ENCODE data around the gene STYXL2. TPM values are rescaled to one million over a fixed set of nuclear protein-coding genes. Genes with fewer than 3 reads are reported as not detected.

Gene STYXL2
- total RNA-seq, 1 experiment from 2014 or later = not detected

DNA sequence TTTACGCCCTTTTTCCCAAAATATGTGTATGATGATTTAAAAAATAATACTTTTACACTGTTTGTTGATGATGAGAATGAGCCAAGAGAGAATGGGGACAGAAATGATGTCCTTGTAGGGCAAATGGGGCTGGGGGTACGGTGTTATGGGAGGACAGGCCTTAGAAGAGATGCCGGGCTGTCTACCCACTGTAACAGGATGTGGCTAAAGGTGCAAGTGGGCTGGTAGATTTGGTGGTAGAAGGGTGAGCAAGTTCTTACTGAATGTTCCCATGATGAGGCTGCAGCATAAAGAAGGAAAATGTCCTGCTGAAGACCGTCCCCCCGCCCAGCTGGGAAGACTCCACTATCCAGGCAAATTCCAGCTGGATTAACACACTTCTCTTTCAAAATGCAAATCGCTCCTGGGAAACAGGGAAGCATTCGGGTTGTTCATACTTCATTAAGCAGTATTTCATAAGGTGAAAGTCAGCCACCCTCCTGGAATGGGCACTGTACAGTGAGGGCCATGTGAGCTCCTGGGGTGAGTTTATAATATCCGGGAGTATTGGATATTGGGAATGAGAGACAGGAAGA, 17.7 kb upstream of the STYXL2 start:
- in situ Hi-C loops (cut with HindIII; ENCODE audit: low pct_unique_long_range_greater_than_20kb, low sequenced_read_pairs) = no loop called here
- peak; percentile 81 for DNase-seq (ENCODE audit: low read depth)

DNA sequence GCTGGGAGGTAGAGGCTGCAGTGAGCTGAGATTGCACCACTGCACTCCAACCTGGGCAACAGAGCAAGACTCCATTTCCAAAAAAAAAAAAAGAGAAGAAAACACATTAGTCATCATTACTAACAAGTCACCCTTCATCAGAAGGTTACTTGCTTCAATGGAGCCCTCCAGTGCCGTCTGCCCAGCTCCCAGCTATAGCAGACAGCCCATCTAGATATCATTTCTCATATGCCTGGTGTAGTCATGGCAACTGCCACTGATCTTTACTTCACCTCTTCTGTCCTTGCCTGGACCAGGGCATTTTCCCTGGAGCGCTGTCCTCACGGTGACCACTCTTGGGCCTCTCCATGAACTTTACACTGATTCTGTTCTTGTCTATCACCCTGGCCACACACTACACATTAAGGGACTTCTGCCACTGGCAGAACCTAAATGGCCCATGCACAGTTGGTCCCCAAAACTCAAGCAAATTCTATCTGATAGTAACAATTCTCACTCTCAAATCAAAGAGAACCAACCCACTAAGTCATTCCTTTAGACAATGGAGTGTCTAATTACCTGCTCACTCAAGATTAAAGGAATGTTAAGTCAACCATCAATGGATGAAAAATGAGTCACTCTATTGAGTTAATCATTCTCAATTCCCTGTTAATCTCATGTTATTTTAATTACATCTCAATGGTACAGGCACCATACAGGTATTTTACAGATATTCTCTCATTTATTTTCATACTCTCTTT, 16.6 kb upstream of the STYXL2 start:
- peak; percentile 94 for DNase-seq (ENCODE audit: low read depth)
- in situ Hi-C loops (cut with HindIII; ENCODE audit: low pct_unique_long_range_greater_than_20kb, low sequenced_read_pairs) = no loop called here

DNA sequence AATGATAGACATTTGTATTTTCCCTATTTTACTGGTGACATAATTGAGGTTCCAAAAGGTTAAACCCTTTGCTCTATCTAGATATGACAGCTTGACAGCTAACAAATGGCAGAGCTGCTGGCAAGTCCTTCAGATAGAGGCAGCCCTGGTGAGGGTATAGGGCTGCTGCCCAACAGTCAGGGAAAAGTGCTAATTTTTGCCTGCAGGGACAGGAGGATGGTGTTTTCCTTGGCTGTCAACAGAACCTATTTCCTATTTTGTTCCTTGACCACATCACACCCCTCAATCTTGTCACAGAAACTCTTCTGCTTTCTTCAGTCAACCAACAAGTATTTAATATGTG, 16.0 kb upstream of the STYXL2 start:
- in situ Hi-C loops (cut with HindIII; ENCODE audit: low pct_unique_long_range_greater_than_20kb, low sequenced_read_pairs) = no loop called here
- no peak for DNase-seq (ENCODE audit: low read depth)

DNA sequence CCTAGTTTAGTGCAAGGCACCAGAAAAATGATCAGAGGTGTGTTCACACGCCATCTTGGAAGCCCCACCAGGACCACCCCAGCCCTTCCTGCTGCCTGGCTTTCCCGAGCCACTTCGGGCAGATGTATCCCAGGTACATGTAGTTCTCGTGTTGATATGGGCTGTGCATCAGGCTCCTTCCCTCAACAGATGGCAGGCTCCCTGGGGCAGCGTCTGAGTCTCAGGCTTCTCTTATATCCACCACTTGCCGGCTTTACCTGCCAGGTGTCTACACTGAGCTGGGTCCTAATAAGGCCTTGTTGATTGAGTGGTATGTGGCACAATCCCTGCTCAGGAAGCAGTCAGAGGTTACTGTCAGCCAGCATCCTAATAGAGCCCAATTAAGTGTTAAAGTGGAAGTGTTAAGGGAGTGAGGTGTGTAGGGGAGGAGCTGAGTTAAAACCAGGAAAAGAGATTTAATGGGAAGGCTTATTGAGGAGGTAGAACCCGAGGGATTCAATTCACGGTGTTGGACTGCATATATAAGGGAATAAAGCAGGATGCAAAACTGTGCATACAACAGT, 12.2 kb upstream of the STYXL2 start:
- DNase-seq (ENCODE audit: low read depth) = no peak
- in situ Hi-C loops (cut with HindIII; ENCODE audit: low pct_unique_long_range_greater_than_20kb, low sequenced_read_pairs) = no loop called here

DNA sequence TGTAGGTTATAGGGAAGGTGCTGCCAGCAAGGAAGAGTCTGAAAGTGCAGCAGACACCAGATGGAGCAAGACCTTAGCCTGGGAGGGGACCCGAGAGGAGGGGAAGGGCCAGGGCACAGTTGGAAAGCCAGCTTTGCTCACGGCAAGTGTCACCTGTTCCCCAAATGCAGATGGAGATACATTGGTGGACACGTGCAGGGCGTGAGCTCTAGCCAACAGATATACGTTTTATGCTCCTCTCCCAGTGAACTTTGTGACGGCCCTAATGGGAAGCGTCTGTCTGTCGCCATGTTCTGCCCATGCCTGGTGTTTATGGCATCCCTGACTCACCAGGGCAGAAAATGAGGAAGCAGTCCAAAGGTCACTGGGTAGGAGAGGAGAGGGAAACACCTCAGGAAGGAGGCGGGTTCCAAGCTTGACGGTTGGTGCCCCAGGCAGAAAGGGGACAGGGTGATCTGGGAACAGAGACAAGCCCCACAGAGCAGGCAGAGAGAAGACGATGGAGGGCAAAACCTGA, 11.3 kb upstream of the STYXL2 start:
- in situ Hi-C loops (cut with HindIII; ENCODE audit: low pct_unique_long_range_greater_than_20kb, low sequenced_read_pairs) = no loop called here
- DNase-seq (ENCODE audit: low read depth) = peak; percentile 85

DNA sequence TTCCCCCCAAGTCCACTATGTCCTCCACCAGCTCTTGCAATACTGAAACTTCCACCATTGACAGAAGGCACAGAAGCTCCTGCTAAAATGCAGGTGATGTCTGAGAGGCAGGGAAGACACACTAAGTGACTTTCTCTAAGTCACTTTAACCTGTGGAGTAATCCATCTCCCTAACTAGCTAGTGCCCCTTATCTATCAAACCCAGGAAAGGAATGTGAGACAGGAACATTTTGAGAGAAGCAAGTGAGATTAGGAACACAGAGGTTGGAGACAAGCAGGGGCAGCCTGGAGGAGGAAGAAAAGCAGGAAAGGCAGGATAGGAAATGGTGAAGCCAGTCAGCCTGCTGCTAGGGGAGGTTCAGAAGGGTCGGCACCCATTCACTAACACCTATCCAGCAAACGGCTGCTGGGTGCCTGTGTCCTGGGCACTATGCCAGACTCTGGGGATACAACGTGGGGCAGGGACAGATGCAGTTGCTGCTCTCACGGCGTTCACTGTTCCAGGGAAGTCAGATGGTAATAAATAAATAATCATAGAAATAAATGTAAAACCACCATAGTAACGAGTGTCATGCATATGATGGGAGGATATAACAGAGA, 10.7 kb upstream of the STYXL2 start:
- DNase-seq (ENCODE audit: low read depth) = no peak
- in situ Hi-C loops (cut with HindIII; ENCODE audit: low pct_unique_long_range_greater_than_20kb, low sequenced_read_pairs) = no loop called here

DNA sequence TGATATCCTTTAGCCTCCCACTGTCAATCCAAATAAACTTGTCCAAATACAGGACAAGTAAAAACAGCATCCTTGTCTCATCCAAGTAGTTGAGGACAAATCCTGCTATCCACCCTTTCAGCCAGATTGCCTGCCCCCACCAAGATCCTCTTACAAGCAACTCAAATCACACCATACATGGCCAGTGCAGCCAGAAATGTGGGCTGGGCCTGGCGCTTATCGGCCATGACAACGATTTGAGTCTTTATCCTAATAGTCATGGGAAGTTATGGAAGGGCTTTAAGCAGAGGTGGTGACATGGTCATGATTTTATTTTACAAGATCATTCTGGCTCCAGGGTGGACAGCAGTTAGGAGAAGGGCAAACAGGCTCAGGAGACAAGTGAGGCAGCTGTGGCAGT, 10.0 kb upstream of the STYXL2 start:
- in situ Hi-C loops (cut with HindIII; ENCODE audit: low pct_unique_long_range_greater_than_20kb, low sequenced_read_pairs) = no loop called here
- DNase-seq (ENCODE audit: low read depth) = no peak

DNA sequence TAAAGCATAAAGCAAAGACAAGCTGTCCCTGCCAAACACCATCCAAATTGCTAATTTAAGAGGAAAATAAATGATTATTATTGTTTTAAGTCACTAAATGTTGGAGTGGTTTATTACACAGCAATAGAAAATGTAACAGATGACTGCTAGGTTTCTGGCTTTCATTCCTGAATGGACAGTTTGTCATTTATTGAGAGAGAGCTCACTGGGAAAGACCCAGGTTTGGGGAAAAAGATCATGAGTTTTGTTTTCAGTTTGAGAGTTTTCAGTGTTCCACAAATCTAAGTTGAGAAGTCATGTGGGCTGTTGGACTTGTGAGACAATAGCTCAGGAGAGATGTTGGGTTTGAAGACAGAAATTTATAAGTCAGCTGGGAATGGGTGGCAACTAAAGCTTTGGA, 9.1 kb upstream of the STYXL2 start:
- no peak for DNase-seq (ENCODE audit: low read depth)
- in situ Hi-C loops (cut with HindIII; ENCODE audit: low pct_unique_long_range_greater_than_20kb, low sequenced_read_pairs) = no loop called here

DNA sequence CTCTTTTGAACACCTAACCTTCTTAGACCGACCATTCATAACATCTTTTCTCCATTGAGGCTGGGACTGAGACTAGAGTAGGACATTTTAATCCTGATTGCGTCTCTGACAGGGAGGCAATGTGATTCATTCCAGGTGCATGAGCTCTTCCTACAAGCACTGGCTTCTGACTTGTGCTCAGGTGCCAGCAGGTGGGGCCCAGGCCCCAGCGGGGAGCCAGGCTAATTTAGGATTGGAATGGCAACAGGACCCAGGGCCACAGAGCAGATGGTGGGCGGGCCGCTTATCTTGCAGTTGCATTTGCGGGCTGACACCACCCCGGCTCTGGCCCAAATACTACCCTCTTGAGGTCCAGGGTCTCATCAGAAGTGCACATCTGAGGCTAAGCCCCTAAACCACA, 7.8 kb upstream of the STYXL2 start:
- no peak for DNase-seq (ENCODE audit: low read depth)
- in situ Hi-C loops (cut with HindIII; ENCODE audit: low pct_unique_long_range_greater_than_20kb, low sequenced_read_pairs) = no loop called here

DNA sequence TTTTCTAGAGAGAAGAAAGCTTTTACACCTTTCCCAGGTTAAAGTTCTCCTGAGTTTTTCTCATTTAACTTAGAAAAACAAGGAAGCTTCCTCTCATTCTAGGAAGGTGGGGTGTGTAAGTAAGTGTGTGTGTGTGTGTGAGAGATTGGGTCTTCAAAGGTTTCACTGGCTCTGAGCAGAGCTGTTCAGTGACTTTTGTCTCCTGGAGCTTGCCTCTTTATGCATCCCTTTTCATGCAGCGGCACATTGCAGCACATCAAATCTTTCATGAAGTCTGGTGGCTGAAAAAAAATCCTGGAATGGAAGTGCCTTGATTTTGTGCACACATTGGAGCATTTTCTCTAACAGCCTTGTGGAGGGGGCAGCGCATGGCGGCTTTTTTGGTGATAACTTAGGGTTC, 7.1 kb upstream of the STYXL2 start:
- no peak for DNase-seq (ENCODE audit: low read depth)
- in situ Hi-C loops (cut with HindIII; ENCODE audit: low pct_unique_long_range_greater_than_20kb, low sequenced_read_pairs) = no loop called here

DNA sequence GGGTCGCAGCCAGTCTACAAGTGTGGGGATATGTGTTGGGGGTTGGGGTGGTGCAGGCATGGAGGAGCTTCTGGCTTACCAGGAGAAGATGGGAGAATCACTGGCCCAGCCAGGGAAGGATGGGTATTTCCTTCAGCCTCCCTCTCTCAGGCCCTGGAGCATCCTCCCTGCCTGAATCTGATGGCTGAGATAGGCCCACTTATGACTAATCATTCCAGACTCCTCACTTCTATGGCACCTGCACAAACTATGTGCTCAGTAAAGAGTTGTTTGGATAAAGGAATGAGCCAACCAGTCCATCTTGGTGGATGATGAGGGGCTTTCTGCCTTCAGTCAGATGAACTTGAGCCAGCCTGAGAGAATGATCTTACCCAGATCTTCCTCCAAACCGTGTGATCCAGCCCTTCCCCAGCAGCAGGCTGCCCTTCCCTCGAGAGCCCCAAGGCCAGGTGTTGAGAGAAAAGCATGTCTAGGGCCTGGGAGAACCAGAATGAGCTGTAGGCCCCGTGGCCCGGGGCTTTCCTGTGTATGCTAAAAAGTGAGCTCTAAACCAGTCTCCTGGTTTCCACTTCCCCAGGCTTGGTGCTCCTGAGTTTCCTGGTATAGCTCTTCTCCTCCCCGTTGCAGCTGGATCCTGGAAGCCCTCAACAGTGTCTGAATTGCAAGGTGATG, 5.0 kb upstream of the STYXL2 start:
- DNase-seq (ENCODE audit: low read depth) = no peak
- in situ Hi-C loops (cut with HindIII; ENCODE audit: low pct_unique_long_range_greater_than_20kb, low sequenced_read_pairs) = no loop called here

DNA sequence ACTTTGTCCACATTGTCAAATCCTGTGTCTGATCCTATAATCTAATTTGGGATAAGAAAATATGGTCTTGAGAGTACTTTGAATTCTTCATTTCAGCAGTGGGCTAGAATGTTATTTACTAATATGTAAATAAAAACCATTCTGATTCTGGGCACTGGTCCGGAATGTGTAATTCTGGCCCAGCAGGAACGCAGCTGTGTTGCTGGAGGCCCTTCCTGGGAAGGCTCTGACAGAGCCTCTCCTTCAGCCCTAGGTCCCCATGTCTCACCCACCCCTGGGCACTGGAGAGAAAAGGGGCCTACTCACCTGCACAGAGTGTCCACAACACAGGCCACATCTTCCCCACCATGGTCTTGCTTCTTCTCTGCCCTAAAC, 3.9 kb upstream of the STYXL2 start:
- in situ Hi-C loops (cut with HindIII; ENCODE audit: low pct_unique_long_range_greater_than_20kb, low sequenced_read_pairs) = no loop called here
- no peak for DNase-seq (ENCODE audit: low read depth)

DNA sequence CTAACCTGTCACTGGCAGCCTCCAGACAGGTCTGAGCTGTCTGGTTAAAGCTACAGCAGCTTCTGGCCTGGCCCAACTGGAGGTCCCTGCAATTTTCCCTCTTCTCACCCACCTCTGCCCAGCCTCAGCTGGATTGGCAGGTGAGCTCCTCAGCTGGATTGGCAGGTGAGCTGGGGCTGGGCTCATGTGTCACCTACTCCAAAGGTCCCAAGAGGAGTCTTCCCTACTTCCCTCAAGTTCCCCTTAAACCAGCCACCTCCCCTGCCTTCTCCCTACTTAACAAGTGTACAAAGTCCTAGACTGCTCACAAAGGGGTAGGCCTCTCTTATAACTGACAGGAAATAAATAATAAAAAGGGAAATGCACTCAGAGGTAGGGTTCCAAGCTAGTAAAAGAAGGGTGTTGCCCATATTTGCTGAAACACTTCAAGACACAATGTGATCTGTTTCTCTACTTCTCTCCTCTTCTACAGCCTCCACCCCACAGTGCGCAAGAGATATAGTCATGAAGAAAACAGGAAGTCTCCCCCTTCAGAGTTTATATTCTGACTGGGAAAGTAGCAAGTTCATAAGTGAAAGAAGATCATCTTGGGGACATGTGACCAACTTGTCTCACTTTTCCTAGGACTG, 3.4 kb upstream of the STYXL2 start, which contains the start of gene GPA33:
TSS of gene GPA33 (minus strand) at position 64 of the 629 bp plus-strand sequence. CDS start 90 bp downstream, outside the sequence.
- no peak for DNase-seq (ENCODE audit: low read depth)
- in situ Hi-C loops (cut with HindIII; ENCODE audit: low pct_unique_long_range_greater_than_20kb, low sequenced_read_pairs) = no loop called here

DNA sequence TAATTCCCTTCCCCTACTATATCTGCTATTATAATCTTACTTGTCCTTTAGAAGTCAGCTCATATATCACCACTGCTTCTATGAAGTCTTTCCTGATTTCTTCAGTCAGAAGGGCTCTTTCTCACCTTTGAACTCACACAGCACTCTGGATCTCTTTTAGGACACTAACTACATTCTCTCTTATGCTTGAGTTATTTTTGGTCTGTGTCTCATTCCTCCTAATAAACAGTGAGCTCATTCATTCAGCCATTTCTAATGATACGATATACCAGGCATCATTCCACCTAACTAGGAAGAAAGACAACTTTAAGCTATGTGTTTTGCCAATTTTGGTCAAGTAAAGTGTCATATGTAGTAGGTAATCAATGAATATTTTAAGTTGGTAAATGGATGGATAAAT, 1.2 kb upstream of the STYXL2 start:
- no peak for DNase-seq (ENCODE audit: low read depth)
- in situ Hi-C loops (cut with HindIII; ENCODE audit: low pct_unique_long_range_greater_than_20kb, low sequenced_read_pairs) = no loop called here

DNA sequence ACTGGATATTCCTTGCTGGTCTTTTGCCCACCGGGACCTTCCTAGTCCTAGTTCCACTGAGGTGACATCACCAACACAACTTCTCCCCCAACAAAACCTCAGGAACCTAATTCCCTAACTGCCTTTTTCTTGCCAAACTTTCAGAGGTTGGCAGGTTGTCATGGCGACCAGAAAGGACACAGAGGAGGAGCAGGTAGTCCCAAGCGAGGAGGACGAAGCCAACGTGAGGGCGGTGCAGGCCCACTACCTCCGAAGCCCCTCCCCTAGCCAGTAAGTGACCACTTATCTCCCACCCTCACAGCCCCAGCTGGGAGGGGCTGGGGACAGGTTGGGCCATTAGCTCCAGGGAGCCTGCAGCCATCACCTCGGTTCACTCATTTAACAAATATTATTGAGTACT, 815 bp downstream of the STYXL2 start:
- DNase-seq (ENCODE audit: low read depth) = no peak
- in situ Hi-C loops (cut with HindIII; ENCODE audit: low pct_unique_long_range_greater_than_20kb, low sequenced_read_pairs) = no loop called here

DNA sequence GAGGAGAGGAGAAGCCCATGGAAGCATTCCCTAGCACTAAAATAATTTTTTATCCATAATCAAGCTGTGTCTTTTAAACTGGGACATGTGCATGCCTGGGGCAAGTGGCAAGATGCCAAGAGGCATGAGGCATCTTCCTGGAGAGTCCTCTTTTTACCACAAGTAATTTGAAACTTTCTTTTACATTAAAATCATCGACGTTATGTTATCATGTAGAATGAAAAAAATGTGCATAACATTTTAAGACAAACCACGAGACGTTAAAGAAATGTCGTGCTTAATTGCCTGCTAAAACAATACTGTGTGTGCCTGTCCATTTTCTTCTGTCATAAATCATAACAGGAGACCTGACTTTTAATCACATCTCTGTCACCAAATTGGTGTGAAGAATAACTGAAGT, 1.5 kb downstream of the STYXL2 start:
- DNase-seq (ENCODE audit: low read depth) = peak; percentile 45
- in situ Hi-C loops (cut with HindIII; ENCODE audit: low pct_unique_long_range_greater_than_20kb, low sequenced_read_pairs) = no loop called here

DNA sequence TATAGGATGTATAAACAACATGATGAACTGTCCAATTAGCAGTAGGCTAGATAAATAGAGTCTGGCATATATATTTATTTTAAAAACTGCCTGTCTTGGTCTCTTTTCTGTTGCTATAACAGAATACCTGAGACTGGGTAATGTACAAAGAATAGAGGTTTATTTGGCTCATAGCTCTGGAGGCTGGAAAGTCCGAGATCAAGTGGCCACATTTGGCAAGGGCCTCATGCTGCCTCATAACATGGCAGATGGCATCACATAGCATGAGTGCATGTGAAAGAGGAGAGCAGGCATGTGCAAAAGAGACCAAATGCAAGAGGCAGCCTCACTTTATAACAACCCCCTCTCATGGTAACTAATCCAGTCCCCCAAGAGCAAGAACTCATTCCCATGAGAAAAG, 6.0 kb downstream of the STYXL2 start:
- no peak for DNase-seq (ENCODE audit: low read depth)
- in situ Hi-C loops (cut with HindIII; ENCODE audit: low pct_unique_long_range_greater_than_20kb, low sequenced_read_pairs) = no loop called here

DNA sequence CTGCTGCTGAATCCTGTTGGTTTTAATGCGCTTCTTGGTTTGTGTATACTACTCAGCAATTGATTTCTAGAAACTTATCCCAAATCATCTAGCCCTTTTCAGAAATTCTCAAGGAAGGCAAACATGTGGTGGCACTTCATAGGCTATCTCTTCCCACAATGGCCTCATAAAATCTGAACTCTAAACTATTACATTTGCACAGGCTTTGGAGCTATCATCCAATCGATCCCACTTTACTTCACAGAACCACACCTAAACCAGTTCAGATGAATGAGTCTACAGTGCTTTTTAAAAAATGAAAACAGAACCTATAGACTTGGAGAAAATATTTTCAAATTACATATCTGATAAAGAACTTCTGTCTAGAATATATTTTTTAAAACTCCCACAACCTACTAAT, 6.9 kb downstream of the STYXL2 start:
- in situ Hi-C loops (cut with HindIII; ENCODE audit: low pct_unique_long_range_greater_than_20kb, low sequenced_read_pairs) = no loop called here
- no peak for DNase-seq (ENCODE audit: low read depth)
